ENCODE results near the gene HOXA11. TPM values are rescaled to one million over a fixed set of nuclear protein-coding genes. Genes with fewer than 3 reads are reported as not detected.

The HOXA11 gene
- total RNA-seq, 2 experiments from 2014 or later, result not detected

DNA sequence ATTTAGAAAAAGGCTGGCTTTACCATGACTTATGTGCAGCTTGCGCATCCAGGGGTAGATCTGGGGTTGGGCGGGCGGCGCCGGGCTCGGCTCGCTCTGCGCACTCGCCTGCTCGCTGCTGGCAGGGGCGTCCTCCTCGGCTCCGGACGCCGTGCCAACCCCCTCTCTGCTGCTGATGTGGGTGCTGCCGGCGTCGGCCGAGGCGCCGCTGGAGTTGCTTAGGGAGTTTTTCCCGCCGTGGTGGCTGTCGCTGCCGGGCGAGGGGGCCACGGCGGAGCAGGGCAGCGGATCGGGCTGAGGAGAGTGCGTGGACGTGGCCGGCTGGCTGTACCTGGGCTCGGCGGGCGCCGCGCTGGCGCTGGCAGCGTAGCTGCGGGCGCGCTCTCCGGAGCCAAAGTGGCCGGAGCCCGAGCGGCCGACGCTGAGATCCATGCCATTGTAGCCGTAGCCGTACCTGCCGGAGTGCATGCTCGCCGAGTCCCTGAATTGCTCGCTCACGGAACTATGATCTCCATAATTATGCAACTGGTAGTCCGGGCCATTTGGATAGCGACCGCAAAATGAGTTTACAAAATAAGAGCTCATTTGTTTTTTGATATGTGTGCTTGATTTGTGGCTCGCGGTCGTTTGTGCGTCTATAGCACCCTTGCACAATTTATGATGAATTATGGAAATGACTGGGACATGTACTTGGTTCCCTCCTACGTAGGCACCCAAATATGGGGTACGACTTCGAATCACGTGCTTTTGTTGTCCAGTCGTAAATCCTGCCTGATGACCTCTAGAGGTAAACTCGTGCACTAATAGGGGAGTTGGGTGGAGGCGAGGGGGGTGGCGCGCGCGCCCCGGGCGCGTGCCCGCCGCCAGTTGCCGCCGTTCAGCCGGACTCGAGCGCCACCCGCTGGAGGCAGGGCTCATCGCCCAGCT is 41.7 kb downstream of the HOXA11 start, which contains the start of gene HOXA5:
HOXA5 (minus strand) TSS at position 659 of the 927 bp plus-strand sequence; CDS start at position 585, 74 bp downstream.
- Mint-ChIP-seq H3K9me3 (ENCODE audit: insufficient read depth) (no peaks in the 10 kb centered on the region), H3K27ac (no peak within 1 kb of the TSS), H3K4me3 (no peak within 1 kb of the TSS), H3K27me3 (ENCODE audit: low read depth) (peaks cover 34% of the 10 kb centered on the region), H3K4me1 (ENCODE audit: low read depth) (peaks cover 3% of the 10 kb centered on the region), H3K36me3 (ENCODE audit: low read depth) (no peaks in the 10 kb centered on the region)
- DNase-seq (no peak), ATAC-seq (no peak)
- POLR2A ChIA-PET, result no interaction called here
- CTCF ChIA-PET, result interaction anchor here (0.9 to 1.0 kb wide), 2 partner anchors 12 to 18 kb away, joined by 3 read pairs; partner anchors contain the start of gene HOXA4

DNA sequence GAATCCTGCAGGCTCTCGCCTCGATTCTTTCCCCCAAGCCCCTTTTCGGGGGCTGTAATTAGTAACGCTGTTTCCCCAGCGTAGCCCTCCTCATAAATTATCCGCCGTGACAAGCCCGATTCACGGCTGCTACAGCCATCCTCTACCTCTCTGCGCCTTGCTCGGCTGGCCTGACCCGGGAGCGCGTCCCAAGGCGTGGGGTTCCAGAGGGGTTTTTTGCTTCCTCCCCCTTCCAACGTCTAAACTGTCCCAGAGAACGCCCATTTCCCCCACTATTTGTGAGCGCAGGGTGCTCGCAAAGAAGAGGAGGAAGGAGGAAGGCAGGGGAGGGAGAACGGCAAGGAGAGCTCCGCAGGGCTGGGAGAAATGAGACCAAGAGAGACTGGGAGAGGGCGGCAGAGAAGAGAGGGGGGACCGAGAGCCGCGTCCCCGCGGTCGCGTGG is 42.4 kb downstream of the HOXA11 start:
- Mint-ChIP-seq H3K4me3 (no peak overlapping the region), H3K4me1 (ENCODE audit: low read depth) (no peaks in the 10 kb centered on the region), H3K9me3 (ENCODE audit: insufficient read depth) (no peaks in the 10 kb centered on the region), H3K36me3 (ENCODE audit: low read depth) (no peaks in the 10 kb centered on the region), H3K27me3 (ENCODE audit: low read depth) (peaks cover 32% of the 10 kb centered on the region), H3K27ac (no peak overlapping the region)
- ChIA-PET POLR2A (no interaction called here), CTCF (no interaction called here)
- DNase-seq (no peak), ATAC-seq (no peak)

DNA sequence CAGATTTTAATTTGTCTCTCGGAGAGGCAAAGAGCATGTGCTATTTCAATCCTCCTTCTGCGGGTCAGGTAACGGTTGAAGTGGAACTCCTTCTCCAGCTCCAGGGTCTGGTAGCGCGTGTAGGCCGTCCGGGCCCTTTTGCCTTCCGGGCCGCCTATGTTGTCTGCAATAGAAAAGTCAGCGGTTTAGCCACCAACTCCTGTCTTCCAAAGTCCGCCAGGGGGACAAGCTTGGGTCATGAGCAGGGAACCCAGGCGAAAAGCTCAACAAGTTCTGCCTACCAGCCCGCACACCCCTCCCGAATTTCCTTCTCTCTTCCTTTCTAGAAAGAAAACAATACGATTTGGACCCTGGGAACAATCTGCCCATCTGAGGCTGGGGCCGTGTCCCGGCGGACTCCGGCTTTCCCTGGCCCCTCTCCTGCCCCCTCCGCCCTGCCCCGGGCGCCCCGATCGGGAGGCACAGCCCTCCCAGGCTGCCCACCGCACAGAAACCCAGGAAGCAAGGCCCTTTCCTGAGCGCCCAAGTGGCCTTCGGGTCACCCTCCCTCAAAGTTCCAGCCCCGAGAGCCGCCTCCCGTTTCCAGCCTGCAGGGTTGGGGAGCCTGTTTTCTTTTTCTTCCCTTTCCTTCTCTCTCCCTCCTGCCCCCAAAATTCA is 43.0 kb downstream of the HOXA11 start:
- no peak for ATAC-seq
- no peaks in the 10 kb centered on the region for H3K36me3 Mint-ChIP-seq (ENCODE audit: low read depth)
- DNase-seq, result no peak
- POLR2A ChIA-PET, result no interaction called here
- CTCF ChIA-PET, result no interaction called here
- no peak overlapping the region for H3K4me3 Mint-ChIP-seq
- no peak overlapping the region for H3K27ac Mint-ChIP-seq
- H3K9me3 Mint-ChIP-seq (ENCODE audit: insufficient read depth), result no peaks in the 10 kb centered on the region
- peaks cover 31% of the 10 kb centered on the region for H3K27me3 Mint-ChIP-seq (ENCODE audit: low read depth)
- peaks cover 2% of the 10 kb centered on the region for H3K4me1 Mint-ChIP-seq (ENCODE audit: low read depth)

DNA sequence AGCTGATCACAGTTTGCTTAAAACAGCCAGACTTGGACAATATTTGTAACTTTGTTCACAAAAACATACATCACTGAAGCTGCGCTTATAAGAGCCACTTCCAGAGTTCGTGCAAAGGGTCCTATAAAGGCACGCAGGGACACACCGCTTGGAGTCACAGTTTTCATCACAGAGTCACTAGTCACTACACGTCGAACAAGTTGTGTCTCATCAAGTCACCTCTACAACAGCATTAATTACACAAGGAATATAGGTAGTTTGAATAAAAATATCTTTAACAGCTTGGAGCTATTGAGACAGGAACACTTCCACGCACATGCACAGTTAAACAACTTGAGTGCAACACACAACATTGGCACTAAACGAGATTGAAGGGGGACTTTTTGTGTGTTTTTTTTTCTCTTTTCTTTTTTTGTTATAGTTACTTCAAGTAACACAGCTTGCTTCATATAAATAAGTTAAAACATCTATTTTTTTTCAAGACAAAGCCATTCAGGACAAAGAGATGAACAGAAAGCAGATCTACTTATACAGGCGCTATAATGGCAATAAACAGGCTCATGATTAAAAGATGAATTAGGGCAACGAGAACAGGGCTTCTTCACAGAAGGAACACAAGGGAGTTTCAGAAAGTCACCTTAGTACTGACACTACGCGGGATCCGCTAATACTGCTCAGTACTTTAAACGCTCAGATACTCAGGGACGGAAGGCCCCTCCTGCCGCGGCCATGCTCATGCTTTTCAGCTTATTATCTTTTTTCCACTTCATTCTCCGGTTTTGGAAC is 43.7 kb downstream of the HOXA11 start:
- H3K36me3 Mint-ChIP-seq (ENCODE audit: low read depth), result no peaks in the 10 kb centered on the region
- peaks cover 25% of the 10 kb centered on the region for H3K27me3 Mint-ChIP-seq (ENCODE audit: low read depth)
- H3K27ac Mint-ChIP-seq, result no peak overlapping the region
- H3K4me1 Mint-ChIP-seq (ENCODE audit: low read depth), result peaks cover 2% of the 10 kb centered on the region
- no peak overlapping the region for H3K4me3 Mint-ChIP-seq
- no peaks in the 10 kb centered on the region for H3K9me3 Mint-ChIP-seq (ENCODE audit: insufficient read depth)
- ChIA-PET POLR2A (no interaction called here), CTCF (no interaction called here)
- ATAC-seq (no peak), DNase-seq (no peak)

DNA sequence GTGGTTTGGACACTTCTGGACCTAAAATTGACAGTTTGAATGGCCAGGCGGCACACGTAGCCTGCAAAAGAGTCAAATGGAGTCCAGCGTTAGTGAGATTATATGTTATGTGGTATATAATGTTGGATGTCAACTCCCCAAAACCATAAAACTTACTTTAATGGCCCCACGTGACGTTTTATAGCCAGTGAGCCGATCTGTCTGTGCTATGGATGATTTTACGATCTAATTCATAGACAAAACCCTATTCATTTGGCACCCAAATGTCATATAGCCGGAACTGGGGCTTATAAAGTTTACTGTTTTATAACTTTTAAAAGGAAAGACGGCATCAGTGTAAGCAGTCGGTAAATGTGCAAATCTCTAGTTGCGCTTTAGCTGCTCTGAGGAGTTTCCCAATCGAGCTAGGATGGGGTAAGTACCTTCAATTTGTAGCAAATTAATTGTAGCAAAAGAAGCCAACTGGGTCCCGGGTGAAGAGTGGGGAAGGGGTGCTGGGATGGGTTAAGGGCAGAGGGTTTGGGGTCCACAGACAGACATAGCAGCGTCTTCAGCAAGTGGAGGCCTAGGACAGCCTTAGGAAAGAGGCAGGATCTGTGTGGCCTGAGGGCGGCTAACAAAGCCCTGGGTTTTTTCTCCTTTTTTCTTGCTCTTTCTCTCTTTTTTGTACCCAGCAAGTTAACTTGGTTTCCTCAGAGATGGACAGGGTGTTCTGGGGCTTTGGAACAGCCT is 44.7 kb downstream of the HOXA11 start:
- ATAC-seq (no peak), DNase-seq (no peak)
- no peaks in the 10 kb centered on the region for H3K9me3 Mint-ChIP-seq (ENCODE audit: insufficient read depth)
- no peak overlapping the region for H3K4me3 Mint-ChIP-seq
- POLR2A ChIA-PET, result no interaction called here
- H3K27ac Mint-ChIP-seq, result no peak overlapping the region
- CTCF ChIA-PET, result no interaction called here
- H3K27me3 Mint-ChIP-seq (ENCODE audit: low read depth), result peaks cover 30% of the 10 kb centered on the region
- peaks cover 4% of the 10 kb centered on the region for H3K4me1 Mint-ChIP-seq (ENCODE audit: low read depth)
- no peaks in the 10 kb centered on the region for H3K36me3 Mint-ChIP-seq (ENCODE audit: low read depth)

DNA sequence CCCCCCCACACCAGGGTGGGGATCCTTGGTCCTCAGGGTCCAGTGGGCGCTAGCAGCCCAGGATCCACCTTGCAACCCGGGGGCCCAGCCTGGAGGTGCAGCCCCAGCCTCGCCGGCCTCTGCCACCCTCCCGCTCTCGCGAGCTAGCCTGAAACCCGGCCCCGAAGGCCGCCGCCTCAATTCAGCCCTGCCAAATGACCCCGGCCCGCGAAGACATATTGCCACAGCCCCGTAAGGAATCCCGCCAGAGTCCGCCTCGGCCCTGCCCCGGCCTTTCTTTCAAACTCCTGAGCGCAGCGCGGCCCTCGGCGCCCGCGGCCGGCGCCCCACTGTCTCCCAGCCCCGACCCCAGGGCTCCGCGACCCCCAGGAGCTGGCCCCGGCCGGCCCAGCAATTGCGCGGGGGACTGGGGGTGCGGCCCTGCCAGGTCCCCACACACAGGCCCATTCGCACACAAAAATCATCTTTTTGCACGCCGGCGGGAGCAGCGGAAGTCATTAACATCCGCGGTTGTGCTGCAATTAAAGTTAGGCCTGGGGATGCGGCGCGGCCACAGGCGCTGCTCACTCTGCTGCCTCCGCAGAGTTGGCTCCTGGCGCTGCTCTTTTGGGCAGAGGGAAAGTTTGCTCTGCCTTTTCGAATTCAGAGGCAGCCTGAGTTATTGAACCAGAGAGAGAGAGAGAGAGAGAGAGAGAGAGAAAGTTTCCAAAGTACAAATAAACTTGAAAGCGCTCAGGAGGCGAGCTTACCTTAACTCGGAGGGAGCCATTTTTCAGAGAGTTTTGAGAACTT is 45.5 kb downstream of the HOXA11 start:
- CTCF ChIA-PET, result no interaction called here
- no peak overlapping the region for H3K4me3 Mint-ChIP-seq
- peaks cover 12% of the 10 kb centered on the region for H3K4me1 Mint-ChIP-seq (ENCODE audit: low read depth)
- POLR2A ChIA-PET, result no interaction called here
- no peaks in the 10 kb centered on the region for H3K36me3 Mint-ChIP-seq (ENCODE audit: low read depth)
- no peaks in the 10 kb centered on the region for H3K9me3 Mint-ChIP-seq (ENCODE audit: insufficient read depth)
- H3K27me3 Mint-ChIP-seq (ENCODE audit: low read depth), result peaks cover 34% of the 10 kb centered on the region
- DNase-seq (no peak), ATAC-seq (no peak)
- H3K27ac Mint-ChIP-seq, result no peak overlapping the region

DNA sequence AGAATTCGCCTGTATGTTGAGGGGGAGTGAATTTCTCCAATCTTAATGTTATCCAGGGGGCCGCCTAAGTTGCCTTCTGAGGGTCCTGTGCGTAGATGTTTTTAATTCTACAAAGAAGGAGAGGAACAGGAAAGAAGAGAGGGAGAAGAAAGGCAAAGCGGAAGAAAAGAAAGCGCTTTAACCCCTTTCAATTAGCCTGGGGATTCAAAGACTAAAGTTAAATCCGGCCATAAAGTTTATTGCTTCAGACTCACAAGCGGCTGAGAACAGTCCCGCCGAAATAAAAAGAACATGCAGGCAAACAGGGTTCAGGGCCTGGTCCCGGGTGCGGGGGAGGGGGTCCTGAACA is 46.1 kb downstream of the HOXA11 start:
- Mint-ChIP-seq H3K36me3 (ENCODE audit: low read depth) (no peaks in the 10 kb centered on the region), H3K4me1 (ENCODE audit: low read depth) (peaks cover 17% of the 10 kb centered on the region), H3K4me3 (no peak overlapping the region), H3K9me3 (ENCODE audit: insufficient read depth) (no peaks in the 10 kb centered on the region), H3K27me3 (ENCODE audit: low read depth) (peaks cover 38% of the 10 kb centered on the region), H3K27ac (no peak overlapping the region)
- ChIA-PET POLR2A (no interaction called here), CTCF (no interaction called here)
- ATAC-seq, result no peak
- no peak for DNase-seq

DNA sequence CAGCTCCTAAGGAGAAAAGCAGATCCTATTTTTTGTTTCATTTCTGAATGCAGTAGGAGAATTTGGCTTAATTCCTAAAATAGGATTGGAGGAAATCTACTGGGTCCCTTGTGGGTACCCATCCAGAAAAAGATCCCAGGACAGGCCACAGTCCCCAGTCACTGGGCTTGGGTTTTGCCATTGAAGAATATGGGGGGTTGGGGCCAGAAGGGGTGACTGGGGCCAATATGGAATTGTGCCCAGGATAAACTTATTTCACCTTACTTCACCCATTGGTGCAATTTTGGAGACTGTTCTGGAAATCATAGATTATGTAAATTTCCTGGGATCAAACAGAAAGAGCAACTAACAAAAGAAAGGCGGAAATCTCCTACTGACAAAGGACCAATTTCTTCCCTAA is 46.6 kb downstream of the HOXA11 start:
- Mint-ChIP-seq H3K36me3 (ENCODE audit: low read depth) (no peaks in the 10 kb centered on the region), H3K4me1 (ENCODE audit: low read depth) (peaks cover 20% of the 10 kb centered on the region), H3K4me3 (no peak overlapping the region), H3K27ac (no peak overlapping the region), H3K27me3 (ENCODE audit: low read depth) (peaks cover 41% of the 10 kb centered on the region), H3K9me3 (ENCODE audit: insufficient read depth) (no peaks in the 10 kb centered on the region)
- CTCF ChIA-PET, result no interaction called here
- POLR2A ChIA-PET, result no interaction called here
- DNase-seq (no peak), ATAC-seq (no peak)

DNA sequence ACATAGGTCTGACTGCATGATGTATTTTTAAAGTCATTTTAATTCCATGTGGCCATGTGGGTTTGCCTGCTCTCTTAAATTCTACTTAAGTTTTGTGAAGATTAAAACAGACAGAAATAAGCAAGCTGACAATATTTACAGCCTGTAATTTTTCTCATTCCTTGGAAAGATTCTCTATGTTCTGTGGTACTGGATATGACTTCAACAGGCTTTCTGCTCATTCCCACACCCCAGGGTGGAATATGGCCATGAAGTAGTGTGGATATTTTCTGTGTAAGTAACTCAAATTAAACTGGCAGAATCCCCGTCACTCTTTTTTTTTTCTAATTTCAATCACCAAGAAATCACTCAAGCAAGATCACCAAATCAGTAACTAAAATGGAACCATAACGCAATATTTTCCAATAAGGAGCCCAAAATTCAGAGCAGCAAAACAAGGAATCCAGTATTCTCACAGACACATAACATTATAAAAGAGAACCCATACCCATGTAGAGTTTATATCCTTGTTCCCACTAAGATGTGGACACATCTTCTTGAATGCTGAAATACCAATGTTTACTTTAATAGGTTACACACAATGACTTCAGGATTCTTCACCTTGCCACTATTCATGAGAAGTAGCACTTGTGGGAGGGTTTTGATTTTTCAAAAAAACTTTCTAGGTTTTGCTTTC is 47.3 kb downstream of the HOXA11 start:
- Mint-ChIP-seq H3K27me3 (ENCODE audit: low read depth) (peaks cover 46% of the 10 kb centered on the region), H3K9me3 (ENCODE audit: insufficient read depth) (no peaks in the 10 kb centered on the region), H3K27ac (no peak overlapping the region), H3K36me3 (ENCODE audit: low read depth) (no peaks in the 10 kb centered on the region), H3K4me3 (no peak overlapping the region), H3K4me1 (ENCODE audit: low read depth) (peaks cover 20% of the 10 kb centered on the region)
- DNase-seq (no peak), ATAC-seq (no peak)
- ChIA-PET POLR2A (no interaction called here), CTCF (no interaction called here)

DNA sequence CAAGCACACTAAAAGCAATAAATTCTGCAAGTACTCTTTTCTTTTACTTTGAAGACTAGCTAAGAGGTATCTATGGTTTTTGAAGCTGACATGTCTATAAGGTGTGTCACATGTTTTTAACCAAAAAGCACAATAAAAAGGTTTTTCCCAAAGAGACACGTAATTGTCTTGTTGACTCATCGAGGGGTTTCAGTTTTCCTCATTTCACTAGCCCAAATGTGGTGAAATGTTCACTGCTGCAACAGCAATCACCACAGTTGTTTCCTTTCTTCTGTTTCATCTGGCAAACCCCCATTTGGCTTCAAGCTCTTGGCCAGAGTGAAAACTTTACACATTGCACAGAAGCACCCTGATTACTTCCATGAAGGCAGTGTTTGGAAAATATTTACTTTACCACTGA is 50.6 kb downstream of the HOXA11 start:
- Mint-ChIP-seq H3K9me3 (ENCODE audit: insufficient read depth) (no peaks in the 10 kb centered on the region), H3K4me3 (no peak overlapping the region), H3K36me3 (ENCODE audit: low read depth) (no peaks in the 10 kb centered on the region), H3K27ac (no peak overlapping the region), H3K4me1 (ENCODE audit: low read depth) (peaks cover 20% of the 10 kb centered on the region), H3K27me3 (ENCODE audit: low read depth) (peaks cover 47% of the 10 kb centered on the region)
- no peak for ATAC-seq
- CTCF ChIA-PET, result interaction anchor here (1.4 kb wide), 1 partner anchor 16 kb away, joined by 5 read pairs; no protein-coding TSS in a partner anchor
- POLR2A ChIA-PET, result no interaction called here
- DNase-seq, result no peak
